ENCODE data around the gene TNFAIP8.
"Not testable (repeated sequence)": the region's sequence is repeated elsewhere in the genome, so short reads cannot be mapped to it uniquely, and the experiment has no call there.

The TNFAIP8 gene

DNA sequence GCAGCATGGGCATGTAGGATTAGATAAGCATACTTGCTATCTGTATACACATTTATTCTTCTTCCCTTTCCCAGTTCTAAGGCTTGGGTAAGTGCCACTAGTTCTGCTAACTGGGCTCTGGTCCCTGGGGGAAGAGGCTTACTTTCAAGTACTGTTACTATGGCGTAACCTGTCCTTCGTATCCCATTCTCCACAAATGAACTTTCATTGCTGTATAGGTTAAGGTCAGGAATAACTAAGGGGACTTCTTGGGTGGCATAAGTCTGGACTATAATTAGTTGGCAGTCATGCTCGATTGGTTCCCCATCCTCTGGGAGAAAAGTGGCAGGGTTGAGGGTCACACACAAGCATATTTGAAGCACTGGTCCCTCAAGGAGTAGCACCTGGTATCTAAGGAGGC, 72.8 kb downstream of the TNFAIP8 start:
- H3K4me3 ChIP-seq (ENCODE audit: severe bottlenecking); H3K9me3 ChIP-seq (ENCODE audit: severe bottlenecking); H3K27me3 ChIP-seq (ENCODE audit: insufficient read depth, poor library complexity, severe bottlenecking); DNase-seq (ENCODE audit: low spot score); H3K36me3 ChIP-seq (ENCODE audit: low read depth); ATAC-seq (ENCODE audit: low read depth); H3K27ac ChIP-seq (ENCODE audit: poor library complexity, severe bottlenecking); H3K4me1 ChIP-seq (ENCODE audit: insufficient read depth, poor library complexity, severe bottlenecking): not testable (repeated sequence)

DNA sequence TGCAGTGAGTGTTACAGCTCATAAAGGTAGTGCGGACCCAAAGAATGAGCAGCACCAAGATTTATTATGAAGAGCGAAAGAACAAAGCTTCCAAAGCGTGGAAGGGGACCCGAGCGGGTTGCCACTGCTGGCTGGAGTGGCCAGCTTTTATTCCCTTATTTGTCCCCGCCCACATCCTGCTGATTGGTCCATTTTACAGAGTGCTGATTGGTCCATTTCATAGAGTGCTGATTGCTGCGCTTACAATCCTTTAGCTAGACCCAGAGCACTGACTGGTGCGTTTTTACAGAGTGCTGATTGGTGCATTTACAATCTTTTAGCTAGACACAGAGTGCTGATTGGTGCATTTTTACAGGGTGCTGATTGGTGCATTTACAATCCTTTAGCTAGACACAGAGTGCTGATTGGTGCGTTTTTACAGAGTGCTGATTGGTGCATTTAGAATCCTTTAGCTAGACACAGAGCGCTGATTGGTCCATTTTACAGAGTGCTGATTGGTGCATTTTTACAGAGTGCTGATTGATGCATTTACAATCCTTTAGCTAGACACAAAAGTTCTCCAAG, 76.9 kb downstream of the TNFAIP8 start:
- not testable (repeated sequence) for H3K27me3 ChIP-seq (ENCODE audit: insufficient read depth, poor library complexity, severe bottlenecking); ATAC-seq (ENCODE audit: low read depth); H3K36me3 ChIP-seq (ENCODE audit: low read depth); H3K9me3 ChIP-seq (ENCODE audit: severe bottlenecking); H3K4me3 ChIP-seq (ENCODE audit: severe bottlenecking); DNase-seq (ENCODE audit: low spot score); H3K4me1 ChIP-seq (ENCODE audit: insufficient read depth, poor library complexity, severe bottlenecking); H3K27ac ChIP-seq (ENCODE audit: poor library complexity, severe bottlenecking)

DNA sequence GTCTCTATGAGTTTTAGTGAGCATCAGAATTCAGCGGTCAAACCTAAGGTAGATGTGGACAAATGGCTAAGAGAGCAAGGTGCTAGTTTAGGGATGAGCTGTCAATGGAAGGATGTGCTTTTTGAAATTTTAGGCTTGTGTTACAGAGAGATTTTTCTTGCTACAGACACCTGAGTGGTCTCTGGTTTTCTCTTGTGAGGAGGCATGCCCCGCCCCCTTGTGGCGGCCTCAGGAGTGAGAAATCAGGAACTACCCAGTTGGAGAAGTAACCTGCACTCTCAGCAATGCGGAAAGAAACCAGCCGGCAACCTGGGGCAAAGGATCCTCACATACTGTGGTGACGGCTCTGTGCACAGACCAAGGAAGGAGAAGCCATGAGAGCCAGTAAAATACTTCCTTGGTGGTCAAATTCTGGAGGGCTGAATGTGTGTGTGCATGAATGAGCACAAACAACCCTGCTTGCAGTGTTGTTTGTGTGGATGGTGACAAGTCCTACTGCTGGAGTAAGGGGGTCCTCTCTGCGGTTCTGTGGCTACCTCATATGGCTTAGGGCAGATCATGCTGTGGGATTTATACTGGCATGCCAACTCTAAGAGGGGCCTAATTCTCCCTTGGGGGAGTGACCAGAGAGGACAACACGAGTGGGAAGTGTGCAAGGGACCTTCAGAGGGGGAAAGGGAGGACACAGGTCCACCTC, 79.8 kb downstream of the TNFAIP8 start:
- H3K9me3 ChIP-seq (ENCODE audit: severe bottlenecking): no peaks in the 10 kb centered on the region
- H3K4me1 ChIP-seq (ENCODE audit: insufficient read depth, poor library complexity, severe bottlenecking): no peaks in the 10 kb centered on the region
- ATAC-seq (ENCODE audit: low read depth): peak; percentile 72
- no peak overlapping the region for H3K4me3 ChIP-seq (ENCODE audit: severe bottlenecking)
- H3K27ac ChIP-seq (ENCODE audit: poor library complexity, severe bottlenecking): no peak overlapping the region
- H3K36me3 ChIP-seq (ENCODE audit: low read depth): no peaks in the 10 kb centered on the region
- H3K27me3 ChIP-seq (ENCODE audit: insufficient read depth, poor library complexity, severe bottlenecking): no peaks in the 10 kb centered on the region
- no peak for DNase-seq (ENCODE audit: low spot score)
- TF ChIP-seq, protein P1, sequence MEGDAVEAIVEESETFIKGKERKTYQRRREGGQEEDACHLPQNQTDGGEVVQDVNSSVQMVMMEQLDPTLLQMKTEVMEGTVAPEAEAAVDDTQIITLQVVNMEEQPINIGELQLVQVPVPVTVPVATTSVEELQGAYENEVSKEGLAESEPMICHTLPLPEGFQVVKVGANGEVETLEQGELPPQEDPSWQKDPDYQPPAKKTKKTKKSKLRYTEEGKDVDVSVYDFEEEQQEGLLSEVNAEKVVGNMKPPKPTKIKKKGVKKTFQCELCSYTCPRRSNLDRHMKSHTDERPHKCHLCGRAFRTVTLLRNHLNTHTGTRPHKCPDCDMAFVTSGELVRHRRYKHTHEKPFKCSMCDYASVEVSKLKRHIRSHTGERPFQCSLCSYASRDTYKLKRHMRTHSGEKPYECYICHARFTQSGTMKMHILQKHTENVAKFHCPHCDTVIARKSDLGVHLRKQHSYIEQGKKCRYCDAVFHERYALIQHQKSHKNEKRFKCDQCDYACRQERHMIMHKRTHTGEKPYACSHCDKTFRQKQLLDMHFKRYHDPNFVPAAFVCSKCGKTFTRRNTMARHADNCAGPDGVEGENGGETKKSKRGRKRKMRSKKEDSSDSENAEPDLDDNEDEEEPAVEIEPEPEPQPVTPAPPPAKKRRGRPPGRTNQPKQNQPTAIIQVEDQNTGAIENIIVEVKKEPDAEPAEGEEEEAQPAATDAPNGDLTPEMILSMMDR (IDR thresholded peaks at IDR 0.05; ENCODE audit: poor library complexity, severe bottlenecking): peak; percentile 78

DNA sequence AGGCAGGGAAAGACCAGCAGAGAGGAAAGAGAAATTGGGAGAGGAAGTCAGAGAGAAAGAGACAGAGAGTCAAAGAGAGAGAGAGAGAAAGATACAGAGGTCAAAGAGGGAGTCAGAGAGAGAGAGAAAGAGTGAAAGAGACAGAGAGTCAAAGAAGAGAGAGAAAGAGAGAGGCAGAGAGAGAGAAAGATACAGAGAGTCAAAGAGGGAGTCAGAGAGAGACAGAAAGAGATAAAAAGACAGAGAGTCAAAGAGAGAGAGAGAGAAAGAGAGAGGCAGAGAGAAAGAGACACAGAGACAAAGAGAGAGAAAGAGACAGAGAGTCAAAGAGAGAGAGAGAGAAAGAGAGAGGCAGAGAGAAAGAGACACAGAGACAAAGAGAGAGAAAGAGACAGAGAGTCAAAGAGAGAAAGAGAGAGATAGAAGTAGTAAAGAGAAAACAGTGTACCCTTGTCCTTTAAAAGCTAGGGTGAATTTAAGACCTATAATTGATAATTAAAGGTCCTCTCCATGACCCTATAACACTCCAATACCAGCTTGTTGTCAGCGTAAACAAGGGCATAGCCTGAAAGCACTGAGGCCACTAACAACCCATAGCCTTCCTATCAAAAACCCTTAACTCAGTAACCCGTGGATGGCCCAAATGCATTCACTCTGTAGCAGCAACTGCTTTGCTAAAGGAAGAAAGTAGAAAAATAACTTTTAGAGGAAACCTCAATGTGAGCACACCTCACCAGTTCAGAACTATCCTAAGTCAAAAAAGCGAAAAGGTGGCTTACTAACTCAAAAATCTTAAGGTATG, 82.2 kb downstream of the TNFAIP8 start:
- H3K9me3 ChIP-seq (ENCODE audit: severe bottlenecking); H3K27me3 ChIP-seq (ENCODE audit: insufficient read depth, poor library complexity, severe bottlenecking); H3K4me1 ChIP-seq (ENCODE audit: insufficient read depth, poor library complexity, severe bottlenecking); ATAC-seq (ENCODE audit: low read depth); H3K27ac ChIP-seq (ENCODE audit: poor library complexity, severe bottlenecking); H3K4me3 ChIP-seq (ENCODE audit: severe bottlenecking); H3K36me3 ChIP-seq (ENCODE audit: low read depth); DNase-seq (ENCODE audit: low spot score): not testable (repeated sequence)

DNA sequence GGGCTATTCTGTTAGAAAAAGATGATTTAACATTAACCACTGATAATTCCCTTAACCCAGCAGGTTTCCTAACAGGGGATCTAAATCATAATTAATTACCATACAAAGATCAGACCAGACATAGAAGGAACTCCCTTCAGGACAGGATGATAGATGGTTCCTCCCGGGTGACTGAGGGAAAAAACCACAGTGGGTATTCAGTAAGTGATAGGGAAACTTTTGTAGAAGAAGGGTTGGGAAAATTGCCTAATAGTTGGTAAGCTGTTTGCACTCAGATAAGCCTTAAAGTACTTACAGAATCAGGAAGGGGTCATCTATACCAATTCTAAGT, 82.7 kb downstream of the TNFAIP8 start:
- not testable (repeated sequence) for H3K4me3 ChIP-seq (ENCODE audit: severe bottlenecking); H3K4me1 ChIP-seq (ENCODE audit: insufficient read depth, poor library complexity, severe bottlenecking); H3K27me3 ChIP-seq (ENCODE audit: insufficient read depth, poor library complexity, severe bottlenecking); DNase-seq (ENCODE audit: low spot score); ATAC-seq (ENCODE audit: low read depth); H3K36me3 ChIP-seq (ENCODE audit: low read depth); H3K9me3 ChIP-seq (ENCODE audit: severe bottlenecking); H3K27ac ChIP-seq (ENCODE audit: poor library complexity, severe bottlenecking)

DNA sequence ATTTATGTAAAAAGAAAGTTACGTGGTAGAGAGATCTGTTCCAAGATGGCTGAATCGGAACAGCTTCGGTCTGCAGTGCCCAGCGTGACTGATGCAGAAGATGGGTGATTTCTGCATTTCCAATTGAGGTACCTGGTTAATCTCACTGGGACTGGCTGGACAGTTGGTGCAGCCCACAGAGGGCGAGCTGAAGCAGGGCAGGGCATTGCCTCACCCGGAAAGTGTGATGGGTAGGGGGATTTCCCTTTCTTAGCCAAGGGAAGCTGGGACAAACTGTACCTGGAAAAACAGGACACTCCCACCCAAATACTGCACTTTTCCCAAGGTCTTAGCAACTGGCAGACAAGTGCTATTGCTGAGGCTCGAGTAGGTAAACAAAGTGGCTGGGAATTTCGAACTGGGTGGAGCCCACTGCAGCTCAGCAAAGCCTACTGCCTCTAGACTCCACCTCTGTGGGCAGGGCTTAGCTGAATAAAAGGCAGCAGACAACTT, 83.4 kb downstream of the TNFAIP8 start:
- H3K36me3 ChIP-seq (ENCODE audit: low read depth): no peaks in the 10 kb centered on the region
- no peaks in the 10 kb centered on the region for H3K9me3 ChIP-seq (ENCODE audit: severe bottlenecking)
- H3K4me3 ChIP-seq (ENCODE audit: severe bottlenecking): no peak overlapping the region
- no peak for DNase-seq (ENCODE audit: low spot score)
- ATAC-seq (ENCODE audit: low read depth): 0 out of 3 replicates have a peak, but pooled peaks have one; percentile 31
- no peak overlapping the region for H3K27ac ChIP-seq (ENCODE audit: poor library complexity, severe bottlenecking)
- H3K4me1 ChIP-seq (ENCODE audit: insufficient read depth, poor library complexity, severe bottlenecking): no peaks in the 10 kb centered on the region
- TF ChIP-seq, protein P1 (IDR thresholded peaks at IDR 0.05; ENCODE audit: poor library complexity, severe bottlenecking): no peak
- no peaks in the 10 kb centered on the region for H3K27me3 ChIP-seq (ENCODE audit: insufficient read depth, poor library complexity, severe bottlenecking)

DNA sequence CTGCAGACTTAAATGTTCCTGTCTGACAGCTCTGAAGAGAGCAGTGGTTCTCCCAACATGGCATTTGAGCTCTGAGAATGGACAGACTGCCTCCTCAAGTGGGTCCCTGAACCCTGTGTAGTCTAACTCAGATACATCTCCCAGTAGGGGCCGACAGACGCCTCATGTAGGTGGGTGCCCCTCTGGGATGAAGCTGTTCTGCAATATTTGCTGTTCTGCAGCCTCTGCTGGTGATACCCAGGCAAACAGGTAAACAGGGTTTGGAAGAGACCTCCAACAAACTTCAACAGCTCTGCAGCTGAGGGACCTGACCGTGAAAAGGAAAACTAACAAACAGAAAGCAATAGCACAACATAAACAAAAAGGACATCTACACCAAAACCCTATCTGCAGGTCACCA, 83.8 kb downstream of the TNFAIP8 start:
- not testable (repeated sequence) for H3K9me3 ChIP-seq (ENCODE audit: severe bottlenecking); H3K27ac ChIP-seq (ENCODE audit: poor library complexity, severe bottlenecking); ATAC-seq (ENCODE audit: low read depth)

DNA sequence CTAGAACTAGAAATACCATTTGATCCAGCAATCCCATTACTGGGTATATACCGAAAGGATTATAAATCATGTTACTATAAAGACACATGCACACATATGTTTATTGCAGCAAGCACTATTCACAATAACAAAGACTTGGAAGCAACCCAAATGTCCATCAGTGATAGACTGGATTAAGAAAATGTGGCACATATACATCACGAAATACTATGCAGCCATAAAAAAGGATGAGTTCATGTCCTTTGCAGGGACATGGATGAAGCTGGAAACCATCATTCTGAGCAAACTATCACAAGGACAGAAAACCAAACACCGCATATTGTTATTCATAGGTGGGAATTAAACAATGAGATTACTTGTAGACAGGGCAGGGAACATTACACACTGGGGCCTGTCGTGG, 88.8 kb downstream of the TNFAIP8 start:
- not testable (repeated sequence) for H3K36me3 ChIP-seq (ENCODE audit: low read depth); H3K4me3 ChIP-seq (ENCODE audit: severe bottlenecking); H3K9me3 ChIP-seq (ENCODE audit: severe bottlenecking); H3K27ac ChIP-seq (ENCODE audit: poor library complexity, severe bottlenecking); H3K4me1 ChIP-seq (ENCODE audit: insufficient read depth, poor library complexity, severe bottlenecking); ATAC-seq (ENCODE audit: low read depth); H3K27me3 ChIP-seq (ENCODE audit: insufficient read depth, poor library complexity, severe bottlenecking); DNase-seq (ENCODE audit: low spot score)

More for the DNA sequence above, 83.8 kb downstream of the TNFAIP8 start:
- H3K36me3 ChIP-seq (ENCODE audit: low read depth); H3K4me3 ChIP-seq (ENCODE audit: severe bottlenecking); DNase-seq (ENCODE audit: low spot score); H3K27me3 ChIP-seq (ENCODE audit: insufficient read depth, poor library complexity, severe bottlenecking); H3K4me1 ChIP-seq (ENCODE audit: insufficient read depth, poor library complexity, severe bottlenecking): not testable (repeated sequence)
